Breast epithelium (tissue), 3 donors: Measurements from ENCODE around the gene EXPH5.

ENCODE experiments used
- CTCF ChIP-seq, 3 donors: fragments of 450-650 bp; IDR thresholded peaks; one replicate each; pipeline ENCODE4 v1.5.1; 2016 to 2017; ENCODE audit warnings: antibody characterized with exemption in 3 of 3, mild to moderate bottlenecking in 3 of 3, moderate library complexity in 3 of 3
- POLR2A ChIP-seq: fragments of 450-650 bp; IDR thresholded peaks from one replicate; pipeline ENCODE4 v1.6.1; 2016; ENCODE audit warnings: antibody characterized with exemption, mild to moderate bottlenecking, moderate library complexity

GRCh38 chr11:108534274-108534882 lies 59.2 kb downstream of the EXPH5 start:
- TF ChIP-seq CTCF (IDR thresholded peaks at IDR 0.05), result no peak
- TF ChIP-seq POLR2A, result no peak
